NCI-H524 treated with DMSO at 0.1 percent for 48 hours (cell line): Measurements from ENCODE around the gene HAS3.
"Not testable (repeated sequence)": the region's sequence is repeated elsewhere in the genome, so short reads cannot be mapped to it uniquely, and the experiment has no call there.

Experiments
- DNase-seq: peaks from one replicate; lab custom pipeline; 2025; lab: John Stamatoyannopoulos, UW

The HAS3 gene

GRCh38 chr16:69105501-69106361, at the start of gene HAS3:
Gene HAS3 (plus strand): TSS chr16:69105653. CDS start chr16:69109396, 3,743 bp downstream.
- DNase-seq, result peak; percentile 55

- no peak for DNase-seq
These were observed 49.5 kb upstream of the HAS3 start for GRCh38 chr16:69055980-69056379.

- DNase-seq, result no peak
These were observed 49.0 kb upstream of the HAS3 start for GRCh38 chr16:69056421-69056820.

DNA sequence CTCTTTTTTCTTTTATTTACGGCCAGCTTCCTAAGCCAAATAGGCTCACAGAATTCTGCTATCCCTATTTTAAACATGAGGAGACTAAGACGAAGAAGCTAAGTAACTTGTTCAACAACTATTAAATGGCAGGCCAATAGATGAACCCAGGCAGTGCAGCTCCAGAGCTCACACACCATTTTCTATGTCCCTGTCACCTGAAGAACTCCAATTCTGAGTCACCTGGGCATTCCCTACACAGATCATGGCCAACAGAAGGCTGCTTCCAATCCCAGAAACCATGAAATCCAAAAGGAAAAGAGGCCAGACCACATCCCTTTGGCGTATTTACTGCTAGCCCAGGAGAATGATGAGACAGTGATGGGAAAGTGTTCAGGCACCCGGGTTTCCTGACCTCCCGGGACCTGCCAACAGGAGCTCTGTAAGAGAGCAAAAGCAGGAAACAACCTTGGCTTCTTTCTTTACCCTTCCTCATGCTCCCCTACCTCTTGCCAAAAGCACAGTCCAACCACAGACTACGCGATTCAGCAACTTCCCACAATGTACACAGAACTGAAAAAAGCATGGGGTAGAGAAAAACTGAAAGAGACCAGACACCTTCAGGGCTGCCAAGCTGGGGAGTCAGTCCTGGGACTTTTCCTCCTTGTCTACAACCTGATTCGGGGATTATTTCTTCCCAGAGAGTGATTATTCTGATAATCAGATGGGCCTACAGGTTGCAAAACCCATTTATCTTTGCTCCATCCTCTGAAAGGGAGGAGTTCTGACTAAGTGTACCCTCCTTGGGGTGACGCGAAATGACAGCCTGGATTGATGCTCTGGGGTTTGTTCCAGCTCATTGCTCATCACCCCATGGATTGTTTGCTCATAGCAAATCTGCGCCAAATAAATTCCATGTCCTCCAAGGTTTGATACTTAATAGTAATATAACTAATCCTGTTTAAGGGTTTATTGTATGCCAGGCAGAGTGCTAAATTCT, 47.8 kb upstream of the HAS3 start:
- no peak for DNase-seq

GRCh38 chr16:69063491-69063890, 42.0 kb upstream of the HAS3 start:
- not testable (repeated sequence) for DNase-seq

DNA sequence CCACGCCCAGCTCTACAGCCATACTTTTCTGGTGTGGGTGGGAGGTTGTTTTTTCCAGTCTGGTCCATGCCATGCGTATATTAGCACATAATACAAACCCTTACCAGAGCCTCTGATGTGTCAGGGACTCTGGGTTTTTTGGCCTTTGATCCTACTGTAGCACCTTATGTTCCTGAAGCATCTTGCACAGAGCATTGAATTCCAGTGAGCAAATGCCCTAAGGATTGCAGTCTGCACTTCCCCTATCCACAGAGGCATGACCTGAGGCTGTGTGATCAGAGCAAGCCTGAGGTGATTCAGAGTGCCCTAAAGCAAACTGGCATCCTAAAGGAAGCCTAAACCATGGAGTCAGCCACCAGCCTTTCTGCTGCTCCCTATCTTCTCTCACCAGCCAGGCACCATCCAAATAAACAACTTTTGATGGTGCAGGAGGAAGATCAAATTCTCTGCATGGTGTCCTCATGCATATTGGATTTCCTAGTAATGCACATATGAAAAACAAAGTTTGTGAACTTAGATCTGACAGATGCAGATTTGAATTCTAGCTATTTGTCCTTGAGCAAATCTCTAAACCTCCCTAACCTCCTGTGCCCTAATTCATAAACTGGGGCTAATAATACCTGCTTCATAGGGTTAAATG, 41.2 kb upstream of the HAS3 start:
- DNase-seq, result no peak

DNA sequence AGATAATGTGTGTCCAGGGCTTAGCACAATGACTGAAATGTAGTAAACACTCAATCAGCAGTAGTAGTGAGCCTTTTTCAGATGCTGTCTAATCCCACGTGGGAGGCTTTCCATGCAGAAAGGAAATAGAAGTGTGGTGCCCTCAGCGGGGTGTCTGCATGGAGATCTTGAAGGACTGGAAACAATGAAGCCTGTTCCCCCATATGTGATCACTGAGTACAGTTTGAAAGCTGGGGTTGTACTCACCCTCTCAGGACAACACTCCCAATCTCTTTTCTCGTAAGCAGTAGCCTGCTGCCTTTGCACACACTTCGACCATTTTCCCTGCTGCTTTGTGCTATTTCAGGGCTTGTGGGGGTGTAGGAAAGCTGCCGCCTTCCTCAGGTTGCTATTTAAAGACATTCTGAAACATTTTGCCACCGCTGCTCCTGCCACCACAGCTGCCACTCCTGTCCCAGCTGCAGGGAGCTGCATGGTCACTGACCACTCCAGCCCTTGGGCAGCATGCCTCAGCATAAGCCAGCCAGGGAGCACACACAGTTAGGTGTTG, 40.6 kb upstream of the HAS3 start:
- no peak for DNase-seq

- DNase-seq, result no peak
These were observed 35.9 kb upstream of the HAS3 start for GRCh38 chr16:69069504-69069903.

GRCh38 chr16:69071036-69071435, 34.4 kb upstream of the HAS3 start:
- no peak for DNase-seq

GRCh38 chr16:69072640-69072974, 32.8 kb upstream of the HAS3 start:
- DNase-seq, result no peak

DNA sequence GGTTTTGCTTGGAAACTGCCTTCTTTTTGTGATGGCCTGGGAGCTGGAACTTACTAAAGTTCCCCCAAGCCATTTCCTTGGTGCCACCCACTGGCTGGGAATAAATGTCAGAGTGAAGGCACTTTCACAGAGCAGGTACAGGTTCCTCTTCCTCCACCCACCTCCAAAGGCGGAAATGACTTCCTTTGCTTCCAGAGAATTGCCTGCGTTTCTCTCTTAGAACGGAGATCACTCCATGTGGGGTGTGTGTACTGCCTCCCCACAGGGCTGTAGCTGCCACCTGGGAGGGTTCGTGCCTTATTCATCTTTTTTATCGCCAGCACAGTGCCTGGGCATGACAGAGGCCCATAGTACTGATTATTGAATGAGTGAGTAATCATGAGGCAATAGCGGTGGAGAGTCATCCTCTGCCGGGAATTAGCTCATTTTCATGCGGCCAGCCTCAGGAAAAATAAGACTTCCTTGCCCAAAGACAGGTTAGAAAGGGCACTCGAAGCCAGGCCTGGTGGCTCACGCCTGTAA, 32.2 kb upstream of the HAS3 start:
- DNase-seq, result no peak

DNA sequence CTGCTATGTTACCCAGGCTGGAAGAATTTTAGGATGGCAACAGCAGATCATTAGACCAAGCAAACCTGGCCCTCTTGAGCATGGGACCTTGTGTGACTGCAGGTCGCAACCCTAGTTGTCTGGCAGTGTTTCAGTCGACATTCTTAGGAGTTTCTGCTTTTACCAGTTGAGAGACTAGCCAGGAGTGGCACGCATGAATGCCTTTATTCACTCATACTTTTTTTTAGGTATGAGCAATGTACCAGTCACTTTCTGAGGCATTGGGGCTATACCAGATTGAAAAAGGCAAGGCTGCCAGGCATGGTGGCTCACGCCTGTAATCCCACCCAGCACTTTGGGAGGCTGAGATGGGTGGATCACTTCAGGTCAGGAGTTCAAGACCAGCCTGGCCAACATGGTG, 28.2 kb upstream of the HAS3 start:
- DNase-seq, result no peak

- no peak for DNase-seq
These were observed 27.4 kb upstream of the HAS3 start for GRCh38 chr16:69078073-69078472.

GRCh38 chr16:69079697-69080096, 25.8 kb upstream of the HAS3 start:
- no peak for DNase-seq

- DNase-seq, result no peak
These were observed 22.0 kb upstream of the HAS3 start for GRCh38 chr16:69083306-69083941.

GRCh38 chr16:69084289-69084688, 21.2 kb upstream of the HAS3 start:
- no peak for DNase-seq

GRCh38 chr16:69085032-69085695, 20.3 kb upstream of the HAS3 start:
- no peak for DNase-seq

DNA sequence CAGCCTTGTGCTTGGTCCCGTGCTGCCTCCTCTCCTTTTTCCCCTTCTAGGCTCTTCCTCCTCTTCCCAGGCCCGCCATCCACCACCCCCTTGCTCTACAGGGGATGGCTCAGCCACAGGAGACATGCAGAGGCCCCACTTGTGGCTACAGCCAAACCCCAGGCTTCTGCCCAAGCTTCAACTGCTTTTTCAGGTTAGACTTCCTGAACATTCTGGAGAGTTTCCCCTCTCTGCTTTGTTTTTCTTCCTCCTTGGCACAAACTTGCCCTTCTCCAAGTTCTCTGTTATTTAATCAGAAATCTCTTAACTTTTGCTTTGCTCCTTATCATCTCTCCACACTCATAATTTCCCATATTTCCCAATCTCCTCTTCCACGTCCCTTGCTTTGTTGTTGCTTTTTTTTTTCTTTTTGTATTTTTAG, 18.3 kb upstream of the HAS3 start:
- no peak for DNase-seq

DNA sequence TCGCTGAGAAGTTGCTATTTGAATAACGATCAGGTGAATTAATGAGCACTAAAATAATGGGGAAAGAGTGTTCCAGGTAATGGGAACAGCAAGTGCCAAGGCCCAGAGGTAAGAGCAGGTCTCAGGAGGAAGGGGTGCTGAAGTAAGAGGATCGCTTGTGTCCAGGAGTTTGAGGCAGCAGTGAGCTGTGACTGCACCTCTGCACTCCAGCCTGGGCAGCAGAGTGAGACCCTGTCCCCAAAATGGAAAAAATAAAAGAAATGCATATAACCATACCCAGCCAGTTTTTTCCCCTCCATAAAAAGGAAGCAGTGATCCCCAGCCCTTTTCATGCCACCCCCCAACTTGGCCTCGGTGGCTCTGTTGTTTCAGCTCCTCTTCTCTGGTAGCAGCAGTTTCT, 16.8 kb upstream of the HAS3 start:
- no peak for DNase-seq

GRCh38 chr16:69089091-69089910, 16.2 kb upstream of the HAS3 start:
- no peak for DNase-seq
